H1 (cell line): ENCODE results near the gene FHIT. TPM values are rescaled to one million over a fixed set of nuclear protein-coding genes. Genes with fewer than 3 reads are reported as not detected.

Source experiments
- CHD7 ChIP-seq: fragments of 300-600 bp; sonication (generic); IDR thresholded peaks from 2 replicates; pipeline ENCODE4 v1.7.1; 2012; ENCODE audit warnings: low read length, moderate library complexity, mild to moderate bottlenecking, inconsistent platforms; ENCODE audit not compliant: insufficient replicate concordance
- EGR1 ChIP-seq: IDR thresholded peaks from 2 replicates; pipeline ENCODE4 v1.6.1; 2011; ENCODE audit warnings: low read depth, low read length, borderline replicate concordance
- KDM1A ChIP-seq: fragments of 200-600, 300-600 bp; sonication (generic); IDR thresholded peaks from 2 replicates; pipeline ENCODE4 v1.7.1; 2016; ENCODE audit warnings: mild to moderate bottlenecking, low read length, borderline replicate concordance
- polyA plus RNA-seq, 7 experiments: library from polyadenylated mRNA; depleted of rRNA in 3 of 7; stranded (reverse) in 5 of 7; unstranded in 2 of 7; fragments of >200 nt in 5 of 7; fragments of 200-250 nt in 2 of 7; gene quantifications; 1 replicate in 5 of 7; 2 replicates in 1 of 7; 4 replicates in 1 of 7; pipeline versions ENCODE4 v1.2.1 to v1.2.3, GENCODE V29; 2011 to 2013; ENCODE audit warnings: missing spikeins in 2 of 7, mixed read lengths in 2 of 7
- total RNA-seq: library from RNA; stranded (reverse); fragmentation: NEBNext Ultra II Directional; extraction: Animal tissue kit (Norgen Biotek cat#: 25700); gene quantifications from 2 replicates; pipeline ENCODE4 v1.2.1, GENCODE V29; 2021

The FHIT gene
- total and polyA plus RNA-seq, 2 of the 8 experiments (the other 6 are each of a cell fraction or from before 2014, with no cell fraction given): 1.2 to 3.2 TPM

GRCh38 chr3:59812237-59813147 is 1438.8 kb downstream of the FHIT start (continued):
- TF ChIP-seq CHD7 (no peak), KDM1A (no peak), EGR1 (no peak)
- TF ChIP-seq, all 59 proteins: peak for 0
